GM23338 (cell line): ENCODE measurements around the gene TEX51. TPM values are rescaled to one million over a fixed set of nuclear protein-coding genes. Genes with fewer than 3 reads are reported as not detected.

Experiments used
- ATAC-seq: fragments of 200-7000 bp; cut with Tn5 transposase; 3 replicates; pipeline ENCODE4 v1.9.1; 2020
- DNase-seq: peaks from one replicate; pipeline ENCODE4 v3.0.0-alpha.2; 2015; ENCODE audit warnings: low spot score
- H2AFZ ChIP-seq: fragments of 200-600 bp; sonication (generic); 2 replicates; pipeline ENCODE4 v1.8.0; 2016; ENCODE audit warnings: antibody characterized with exemption, mild to moderate bottlenecking, moderate library complexity
- H3F3A ChIP-seq: fragments of 200-600 bp; sonication (generic); replicated peaks from 2 replicates; pipeline ENCODE4 v1.8.0; 2017; ENCODE audit warnings: antibody characterized with exemption, mixed run types, low read depth
- H3K27ac ChIP-seq: fragments of 200-600 bp; sonication (generic); 2 replicates; pipeline ENCODE4 v1.6.1; 2016; ENCODE audit warnings: low read depth
- H3K27me3 ChIP-seq: fragments of 200-600 bp; sonication (generic); 2 replicates; pipeline ENCODE4 v1.8.0; 2016; ENCODE audit warnings: mild to moderate bottlenecking, mixed run types, moderate library complexity; ENCODE audit not compliant: insufficient read depth
- H3K36me3 ChIP-seq: fragments of 200-600 bp; sonication (generic); 2 replicates; pipeline ENCODE4 v1.8.0; 2016; ENCODE audit warnings: mild to moderate bottlenecking; ENCODE audit not compliant: insufficient read depth
- H3K4me1 ChIP-seq: fragments of 200-600 bp; sonication (generic); 2 replicates; pipeline ENCODE4 v1.8.0; 2016; ENCODE audit warnings: mild to moderate bottlenecking, moderate library complexity; ENCODE audit not compliant: insufficient read depth
- H3K4me2 ChIP-seq: fragments of 200-600 bp; sonication (generic); 2 replicates; pipeline ENCODE4 v1.7.1; 2017; ENCODE audit warnings: mixed run types
- H3K4me3 ChIP-seq: fragments of 200-600 bp; sonication (generic); 2 replicates; pipeline ENCODE4 v1.6.1; 2016; ENCODE audit warnings: mixed run types
- H3K79me2 ChIP-seq: fragments of 200-600 bp; sonication (generic); replicated peaks from 2 replicates; pipeline ENCODE4 v1.8.0; 2017; ENCODE audit warnings: mild to moderate bottlenecking; ENCODE audit not compliant: insufficient read depth
- H3K9me2 ChIP-seq: fragments of 200-600 bp; sonication (generic); 2 replicates; pipeline ENCODE4 v1.8.0; 2017; ENCODE audit not compliant: insufficient read depth
- H4K20me1 ChIP-seq: fragments of 200-600 bp; sonication (generic); replicated peaks from 2 replicates; pipeline ENCODE4 v1.8.0; 2017; ENCODE audit warnings: mild to moderate bottlenecking; ENCODE audit not compliant: insufficient read depth
- H3K27ac Mint-ChIP-seq: 2 replicates; pipeline ENCODE4 v1.8.0; 2020; ENCODE audit warnings: inconsistent platforms, mild to moderate bottlenecking, moderate library complexity, mixed read lengths
- H3K27me3 Mint-ChIP-seq: 3 replicates; pipeline ENCODE4 v1.8.0; 2022; ENCODE audit warnings: low read depth, mild to moderate bottlenecking, moderate library complexity, mixed read lengths, inconsistent platforms; ENCODE audit not compliant: insufficient read depth, poor library complexity
- H3K36me3 Mint-ChIP-seq: 3 replicates; pipeline ENCODE4 v1.8.0; 2021; ENCODE audit warnings: low read depth, mild to moderate bottlenecking, inconsistent platforms, moderate library complexity, mixed read lengths
- H3K4me1 Mint-ChIP-seq: 3 replicates; pipeline ENCODE4 v1.8.0; 2020; ENCODE audit warnings: mild to moderate bottlenecking, inconsistent platforms, mixed read lengths
- H3K4me3 Mint-ChIP-seq: 3 replicates; pipeline ENCODE4 v1.8.0; 2021; ENCODE audit warnings: moderate library complexity, mild to moderate bottlenecking, inconsistent platforms, mixed read lengths
- H3K9me3 Mint-ChIP-seq: 3 replicates; pipeline ENCODE4 v1.8.0; 2020; ENCODE audit warnings: moderate library complexity, mild to moderate bottlenecking, inconsistent platforms, mixed read lengths
- CREB1 ChIP-seq: fragments of 250-450 bp; sonication (Bioruptor Pico); IDR thresholded peaks from 2 replicates; pipeline ENCODE4 v1.5.0; 2020; ENCODE audit warnings: low read depth, mild to moderate bottlenecking, moderate library complexity
- EZH2phosphoT487 ChIP-seq: fragments of 200-600 bp; sonication (generic); IDR thresholded peaks from one replicate; pipeline ENCODE4 v1.8.1; 2018; ENCODE audit warnings: antibody characterized with exemption; ENCODE audit not compliant: unreplicated experiment
- JUNB ChIP-seq: IDR thresholded peaks from one replicate; pipeline ENCODE4 v1.6.1; 2016; ENCODE audit warnings: antibody characterized with exemption; ENCODE audit not compliant: unreplicated experiment
- POLR2AphosphoS5 ChIP-seq: IDR thresholded peaks from 2 replicates; pipeline ENCODE4 v1.6.1; 2016; ENCODE audit warnings: antibody characterized with exemption, low read depth
- STAT1 ChIP-seq: IDR thresholded peaks from one replicate; pipeline ENCODE4 v1.6.1; 2016; ENCODE audit warnings: antibody characterized with exemption; ENCODE audit not compliant: unreplicated experiment
- ZNF331 ChIP-seq: fragments of 250-450 bp; sonication (Bioruptor Pico); IDR thresholded peaks from 2 replicates; pipeline ENCODE4 v1.5.0; 2020; ENCODE audit warnings: low read depth, mild to moderate bottlenecking, moderate library complexity
- polyA plus RNA-seq: library from polyadenylated mRNA; unstranded; fragments of >200 nt; fragmentation: Nextera tagmentation; extraction: Ambion mirVana; gene quantifications from 2 replicates; pipeline ENCODE4 v1.2.1, GENCODE V29; 2016
- total RNA-seq: library from RNA; depleted of rRNA; stranded (reverse); fragments of >200 nt; shearing (Covaris generic); gene quantifications from 2 replicates; pipeline ENCODE4 v1.2.3, GENCODE V29; 2014
- TF ChIP-seq, protein P1 (sequence below): fragments of 250-450 bp; sonication (Bioruptor Pico); IDR thresholded peaks from 2 replicates; pipeline ENCODE4 v1.5.0; 2020; ENCODE audit warnings: mild to moderate bottlenecking, moderate library complexity
- TF ChIP-seq, protein P2 (sequence below), 2 experiments: fragments of 200-600 bp in 1 of 2; sonication (generic) in 1 of 2; conservative IDR thresholded peaks; 2 replicates each; pipeline versions ENCODE4 v1.5.1 to v1.6.1; 2016 to 2017; ENCODE audit warnings: antibody characterized with exemption in 2 of 2, low read depth in 2 of 2, mild to moderate bottlenecking in 2 of 2, moderate library complexity in 1 of 2

Gene TEX51
- total and polyA plus RNA-seq, 2 experiments from 2014 or later: not detected

DNA sequence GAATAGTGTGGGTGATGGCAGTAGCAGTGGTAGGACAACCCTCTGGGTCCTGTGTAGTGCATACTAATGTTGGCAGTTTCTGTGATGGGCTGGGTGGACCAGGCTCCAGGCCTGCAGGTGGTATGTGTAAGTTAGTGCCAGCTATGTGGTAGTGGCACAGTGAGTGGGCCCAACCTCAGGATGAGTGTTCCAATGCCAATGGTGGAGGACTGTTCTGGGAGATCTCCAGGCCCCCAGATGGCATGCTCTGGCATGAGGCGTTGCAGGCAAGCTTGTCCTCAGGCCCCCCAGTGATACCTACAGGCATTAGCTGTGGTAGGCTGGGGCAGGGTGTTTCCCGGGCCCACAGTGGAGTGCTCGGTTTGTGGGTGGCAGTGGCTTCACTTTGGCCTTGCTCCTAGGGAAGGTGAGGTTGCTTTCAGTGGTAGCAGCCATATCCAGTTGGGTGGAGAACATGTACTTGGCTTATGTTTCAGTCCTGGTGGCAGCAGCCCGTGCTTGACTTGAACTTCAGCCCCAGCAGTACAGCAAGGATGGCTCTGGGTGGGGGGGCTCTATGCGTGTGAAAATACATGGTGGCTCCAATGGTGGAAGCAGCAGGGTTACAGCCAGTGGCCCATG, 32.4 kb downstream of the TEX51 start:
- Histone ChIP-seq H3K36me3 (no peaks in the 10 kb centered on the region), H3F3A (no peaks in the 10 kb centered on the region), H3K4me1 (no peaks in the 10 kb centered on the region), H2AFZ (no peak overlapping the region), H3K4me3 (no peak overlapping the region), H4K20me1 (no peaks in the 10 kb centered on the region), H3K27me3 (no peaks in the 10 kb centered on the region), H3K27ac (no peak overlapping the region), H3K9me2 (no peaks in the 10 kb centered on the region; the same call in 1 of the 2 replicates), H3K79me2 (no peaks in the 10 kb centered on the region), H3K4me2 (no peak overlapping the region)
- peaks cover 14% of the 10 kb centered on the region; the same call in 2 of the 3 replicates for H3K9me3 Mint-ChIP-seq
- peaks cover 3% of the 10 kb centered on the region; the same call in 1 of the 3 replicates for H3K4me1 Mint-ChIP-seq
- no peak for DNase-seq
- H3K27ac Mint-ChIP-seq: no peak overlapping the region
- peaks cover 6% of the 10 kb centered on the region for H3K27me3 Mint-ChIP-seq
- no peak overlapping the region for H3K4me3 Mint-ChIP-seq
- TF ChIP-seq POLR2AphosphoS5 (no peak), CREB1 (no peak), JUNB (no peak), EZH2phosphoT487 (no peak), ZNF331 (CRISPR knock-in tag) (no peak), STAT1 (no peak)
- TF ChIP-seq, protein P1, sequence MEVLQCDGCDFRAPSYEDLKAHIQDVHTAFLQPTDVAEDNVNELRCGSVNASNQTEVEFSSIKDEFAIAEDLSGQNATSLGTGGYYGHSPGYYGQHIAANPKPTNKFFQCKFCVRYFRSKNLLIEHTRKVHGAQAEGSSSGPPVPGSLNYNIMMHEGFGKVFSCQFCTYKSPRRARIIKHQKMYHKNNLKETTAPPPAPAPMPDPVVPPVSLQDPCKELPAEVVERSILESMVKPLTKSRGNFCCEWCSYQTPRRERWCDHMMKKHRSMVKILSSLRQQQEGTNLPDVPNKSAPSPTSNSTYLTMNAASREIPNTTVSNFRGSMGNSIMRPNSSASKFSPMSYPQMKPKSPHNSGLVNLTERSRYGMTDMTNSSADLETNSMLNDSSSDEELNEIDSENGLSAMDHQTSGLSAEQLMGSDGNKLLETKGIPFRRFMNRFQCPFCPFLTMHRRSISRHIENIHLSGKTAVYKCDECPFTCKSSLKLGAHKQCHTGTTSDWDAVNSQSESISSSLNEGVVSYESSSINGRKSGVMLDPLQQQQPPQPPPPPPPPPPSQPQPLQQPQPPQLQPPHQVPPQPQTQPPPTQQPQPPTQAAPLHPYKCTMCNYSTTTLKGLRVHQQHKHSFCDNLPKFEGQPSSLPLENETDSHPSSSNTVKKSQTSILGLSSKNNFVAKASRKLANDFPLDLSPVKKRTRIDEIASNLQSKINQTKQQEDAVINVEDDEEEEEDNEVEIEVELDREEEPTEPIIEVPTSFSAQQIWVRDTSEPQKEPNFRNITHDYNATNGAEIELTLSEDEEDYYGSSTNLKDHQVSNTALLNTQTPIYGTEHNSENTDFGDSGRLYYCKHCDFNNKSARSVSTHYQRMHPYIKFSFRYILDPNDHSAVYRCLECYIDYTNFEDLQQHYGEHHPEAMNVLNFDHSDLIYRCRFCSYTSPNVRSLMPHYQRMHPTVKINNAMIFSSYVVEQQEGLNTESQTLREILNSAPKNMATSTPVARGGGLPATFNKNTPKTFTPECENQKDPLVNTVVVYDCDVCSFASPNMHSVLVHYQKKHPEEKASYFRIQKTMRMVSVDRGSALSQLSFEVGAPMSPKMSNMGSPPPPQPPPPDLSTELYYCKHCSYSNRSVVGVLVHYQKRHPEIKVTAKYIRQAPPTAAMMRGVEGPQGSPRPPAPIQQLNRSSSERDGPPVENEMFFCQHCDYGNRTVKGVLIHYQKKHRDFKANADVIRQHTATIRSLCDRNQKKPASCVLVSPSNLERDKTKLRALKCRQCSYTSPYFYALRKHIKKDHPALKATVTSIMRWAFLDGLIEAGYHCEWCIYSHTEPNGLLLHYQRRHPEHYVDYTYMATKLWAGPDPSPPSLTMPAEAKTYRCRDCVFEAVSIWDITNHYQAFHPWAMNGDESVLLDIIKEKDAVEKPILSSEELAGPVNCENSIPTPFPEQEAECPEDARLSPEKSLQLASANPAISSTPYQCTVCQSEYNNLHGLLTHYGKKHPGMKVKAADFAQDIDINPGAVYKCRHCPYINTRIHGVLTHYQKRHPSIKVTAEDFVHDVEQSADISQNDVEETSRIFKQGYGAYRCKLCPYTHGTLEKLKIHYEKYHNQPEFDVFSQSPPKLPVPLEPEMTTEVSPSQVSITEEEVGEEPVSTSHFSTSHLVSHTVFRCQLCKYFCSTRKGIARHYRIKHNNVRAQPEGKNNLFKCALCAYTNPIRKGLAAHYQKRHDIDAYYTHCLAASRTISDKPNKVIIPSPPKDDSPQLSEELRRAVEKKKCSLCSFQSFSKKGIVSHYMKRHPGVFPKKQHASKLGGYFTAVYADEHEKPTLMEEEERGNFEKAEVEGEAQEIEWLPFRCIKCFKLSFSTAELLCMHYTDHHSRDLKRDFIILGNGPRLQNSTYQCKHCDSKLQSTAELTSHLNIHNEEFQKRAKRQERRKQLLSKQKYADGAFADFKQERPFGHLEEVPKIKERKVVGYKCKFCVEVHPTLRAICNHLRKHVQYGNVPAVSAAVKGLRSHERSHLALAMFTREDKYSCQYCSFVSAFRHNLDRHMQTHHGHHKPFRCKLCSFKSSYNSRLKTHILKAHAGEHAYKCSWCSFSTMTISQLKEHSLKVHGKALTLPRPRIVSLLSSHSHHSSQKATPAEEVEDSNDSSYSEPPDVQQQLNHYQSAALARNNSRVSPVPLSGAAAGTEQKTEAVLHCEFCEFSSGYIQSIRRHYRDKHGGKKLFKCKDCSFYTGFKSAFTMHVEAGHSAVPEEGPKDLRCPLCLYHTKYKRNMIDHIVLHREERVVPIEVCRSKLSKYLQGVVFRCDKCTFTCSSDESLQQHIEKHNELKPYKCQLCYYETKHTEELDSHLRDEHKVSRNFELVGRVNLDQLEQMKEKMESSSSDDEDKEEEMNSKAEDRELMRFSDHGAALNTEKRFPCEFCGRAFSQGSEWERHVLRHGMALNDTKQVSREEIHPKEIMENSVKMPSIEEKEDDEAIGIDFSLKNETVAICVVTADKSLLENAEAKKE: no peak
- TF ChIP-seq, protein P2, sequence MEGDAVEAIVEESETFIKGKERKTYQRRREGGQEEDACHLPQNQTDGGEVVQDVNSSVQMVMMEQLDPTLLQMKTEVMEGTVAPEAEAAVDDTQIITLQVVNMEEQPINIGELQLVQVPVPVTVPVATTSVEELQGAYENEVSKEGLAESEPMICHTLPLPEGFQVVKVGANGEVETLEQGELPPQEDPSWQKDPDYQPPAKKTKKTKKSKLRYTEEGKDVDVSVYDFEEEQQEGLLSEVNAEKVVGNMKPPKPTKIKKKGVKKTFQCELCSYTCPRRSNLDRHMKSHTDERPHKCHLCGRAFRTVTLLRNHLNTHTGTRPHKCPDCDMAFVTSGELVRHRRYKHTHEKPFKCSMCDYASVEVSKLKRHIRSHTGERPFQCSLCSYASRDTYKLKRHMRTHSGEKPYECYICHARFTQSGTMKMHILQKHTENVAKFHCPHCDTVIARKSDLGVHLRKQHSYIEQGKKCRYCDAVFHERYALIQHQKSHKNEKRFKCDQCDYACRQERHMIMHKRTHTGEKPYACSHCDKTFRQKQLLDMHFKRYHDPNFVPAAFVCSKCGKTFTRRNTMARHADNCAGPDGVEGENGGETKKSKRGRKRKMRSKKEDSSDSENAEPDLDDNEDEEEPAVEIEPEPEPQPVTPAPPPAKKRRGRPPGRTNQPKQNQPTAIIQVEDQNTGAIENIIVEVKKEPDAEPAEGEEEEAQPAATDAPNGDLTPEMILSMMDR (conservative IDR thresholded peaks at IDR 0.05; ENCODE audit: low read depth in 2 of 2): no peak
- no peak for ATAC-seq
- no peaks in the 10 kb centered on the region for H3K36me3 Mint-ChIP-seq
